Neural progenitor cell (in vitro differentiated cells): Measurements from ENCODE around the gene PRR32. TPM values are rescaled to one million over a fixed set of nuclear protein-coding genes. Genes with fewer than 3 reads are reported as not detected.

ENCODE experiments used
- DNase-seq: peaks from one replicate; pipeline ENCODE4 v3.0.0-alpha.2; 2016; ENCODE audit warnings: low spot score
- H2AFZ ChIP-seq: fragments of 200-600 bp; sonication (generic); replicated peaks from 2 replicates; pipeline ENCODE4 v1.6.1; 2016; ENCODE audit warnings: antibody characterized with exemption
- H3F3A ChIP-seq: fragments of 200-600 bp; sonication (generic); 2 replicates; pipeline ENCODE4 v1.6.1; 2016; ENCODE audit warnings: antibody characterized with exemption, low read depth
- H3K27ac ChIP-seq: fragments of 200-600 bp; sonication (generic); 2 replicates; pipeline ENCODE4 v1.5.1; 2016; ENCODE audit warnings: mild to moderate bottlenecking
- H3K27me3 ChIP-seq: fragments of 200-600 bp; sonication (generic); 2 replicates; pipeline ENCODE4 v1.6.1; 2016; ENCODE audit warnings: mild to moderate bottlenecking, moderate library complexity
- H3K36me3 ChIP-seq: fragments of 200-600 bp; sonication (generic); 2 replicates; pipeline ENCODE4 v1.5.1; 2016
- H3K4me1 ChIP-seq: fragments of 200-600 bp; sonication (generic); 2 replicates; pipeline ENCODE4 v1.6.1; 2016; ENCODE audit warnings: mixed run types
- H3K4me2 ChIP-seq: fragments of 200-600 bp; sonication (generic); 2 replicates; pipeline ENCODE4 v1.6.1; 2016
- H3K4me3 ChIP-seq: fragments of 200-600 bp; sonication (generic); 2 replicates; pipeline ENCODE4 v1.5.1; 2016
- H3K79me2 ChIP-seq: fragments of 200-600 bp; sonication (generic); 2 replicates; pipeline ENCODE4 v1.6.1; 2016; ENCODE audit warnings: low read depth
- H3K9ac ChIP-seq: fragments of 200-600 bp; sonication (generic); 2 replicates; pipeline ENCODE4 v1.6.1; 2016
- H3K9me3 ChIP-seq: fragments of 200-600 bp; sonication (generic); 2 replicates; pipeline ENCODE4 v1.5.1; 2016; ENCODE audit warnings: low read depth
- H4K20me1 ChIP-seq: fragments of 200-600 bp; sonication (generic); 2 replicates; pipeline ENCODE4 v1.6.1; 2016; ENCODE audit warnings: low read depth
- H3K27ac Mint-ChIP-seq: 3 replicates; pipeline ENCODE4 v1.8.0; 2021; ENCODE audit warnings: mixed read lengths
- H3K27me3 Mint-ChIP-seq: 2 replicates; pipeline ENCODE4 v1.8.0; 2022; ENCODE audit warnings: low read depth, mild to moderate bottlenecking, inconsistent platforms, moderate library complexity, mixed read lengths; ENCODE audit not compliant: insufficient read depth
- H3K36me3 Mint-ChIP-seq: 3 replicates; pipeline ENCODE4 v1.8.0; 2021; ENCODE audit warnings: mixed read lengths
- H3K4me1 Mint-ChIP-seq: 3 replicates; pipeline ENCODE4 v1.8.0; 2021; ENCODE audit warnings: mixed read lengths
- H3K4me3 Mint-ChIP-seq: 3 replicates; pipeline ENCODE4 v1.8.0; 2021; ENCODE audit warnings: mild to moderate bottlenecking, moderate library complexity, mixed read lengths
- H3K9me3 Mint-ChIP-seq: 3 replicates; pipeline ENCODE4 v1.8.0; 2020; ENCODE audit warnings: mixed read lengths
- EZH2 ChIP-seq: fragments of 200-600 bp; sonication (generic); IDR thresholded peaks from 2 replicates; pipeline ENCODE4 v1.6.1; 2017; ENCODE audit warnings: antibody characterized with exemption, mild to moderate bottlenecking, moderate library complexity
- EZH2phosphoT487 ChIP-seq: fragments of 200-600 bp; sonication (generic); IDR thresholded peaks from 2 replicates; pipeline ENCODE4 v1.6.1; 2017; ENCODE audit warnings: antibody characterized with exemption
- total RNA-seq: library from RNA; depleted of rRNA; stranded (reverse); fragments of >200 nt; gene quantifications from 2 replicates; pipeline ENCODE4 v1.2.3, GENCODE V29; 2015; ENCODE audit warnings: low replicate concordance
- TF ChIP-seq, protein P1 (sequence below): fragments of 200-600 bp; sonication (generic); IDR thresholded peaks from 2 replicates; pipeline ENCODE4 v1.5.1; 2017; ENCODE audit warnings: antibody characterized with exemption, mild to moderate bottlenecking

PRR32 gene
- total RNA-seq, 1 donor from 2014 or later, result not detected

- Histone ChIP-seq H4K20me1 (no peaks in the 10 kb centered on the region), H3F3A (no peaks in the 10 kb centered on the region), H3K4me3 (no peak overlapping the region), H3K27me3 (no peaks in the 10 kb centered on the region), H3K9ac (no peak overlapping the region), H3K9me3 (no peaks in the 10 kb centered on the region), H3K36me3 (no peaks in the 10 kb centered on the region), H3K4me1 (no peaks in the 10 kb centered on the region), H3K79me2 (no peaks in the 10 kb centered on the region), H3K27ac (no peak overlapping the region), H3K4me2 (no peak overlapping the region), H2AFZ (no peak overlapping the region)
- DNase-seq, result peak; percentile 10
- H3K27me3 Mint-ChIP-seq, result no peaks in the 10 kb centered on the region
- no peaks in the 10 kb centered on the region for H3K36me3 Mint-ChIP-seq
- H3K27ac Mint-ChIP-seq, result no peak overlapping the region
- peaks cover 2% of the 10 kb centered on the region for H3K4me1 Mint-ChIP-seq
- no peak overlapping the region for H3K4me3 Mint-ChIP-seq
- no peaks in the 10 kb centered on the region for H3K9me3 Mint-ChIP-seq
- TF ChIP-seq, protein P1, sequence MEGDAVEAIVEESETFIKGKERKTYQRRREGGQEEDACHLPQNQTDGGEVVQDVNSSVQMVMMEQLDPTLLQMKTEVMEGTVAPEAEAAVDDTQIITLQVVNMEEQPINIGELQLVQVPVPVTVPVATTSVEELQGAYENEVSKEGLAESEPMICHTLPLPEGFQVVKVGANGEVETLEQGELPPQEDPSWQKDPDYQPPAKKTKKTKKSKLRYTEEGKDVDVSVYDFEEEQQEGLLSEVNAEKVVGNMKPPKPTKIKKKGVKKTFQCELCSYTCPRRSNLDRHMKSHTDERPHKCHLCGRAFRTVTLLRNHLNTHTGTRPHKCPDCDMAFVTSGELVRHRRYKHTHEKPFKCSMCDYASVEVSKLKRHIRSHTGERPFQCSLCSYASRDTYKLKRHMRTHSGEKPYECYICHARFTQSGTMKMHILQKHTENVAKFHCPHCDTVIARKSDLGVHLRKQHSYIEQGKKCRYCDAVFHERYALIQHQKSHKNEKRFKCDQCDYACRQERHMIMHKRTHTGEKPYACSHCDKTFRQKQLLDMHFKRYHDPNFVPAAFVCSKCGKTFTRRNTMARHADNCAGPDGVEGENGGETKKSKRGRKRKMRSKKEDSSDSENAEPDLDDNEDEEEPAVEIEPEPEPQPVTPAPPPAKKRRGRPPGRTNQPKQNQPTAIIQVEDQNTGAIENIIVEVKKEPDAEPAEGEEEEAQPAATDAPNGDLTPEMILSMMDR, result no peak
- TF ChIP-seq EZH2, result no peak
- TF ChIP-seq EZH2phosphoT487, result no peak
Measured at GRCh38 chrX:126820700-126821420, 1.3 kb downstream of the PRR32 start.

GRCh38 chrX:126824338-126825007 lies 4.9 kb downstream of the PRR32 start:
- Mint-ChIP-seq H3K4me3 (no peak overlapping the region), H3K27ac (no peak overlapping the region), H3K27me3 (no peaks in the 10 kb centered on the region), H3K9me3 (no peaks in the 10 kb centered on the region), H3K4me1 (peaks cover 2% of the 10 kb centered on the region), H3K36me3 (no peaks in the 10 kb centered on the region)
- Histone ChIP-seq H2AFZ (no peak overlapping the region), H3K9ac (no peak overlapping the region), H3K4me3 (no peak overlapping the region), H3K9me3 (no peaks in the 10 kb centered on the region), H3K36me3 (no peaks in the 10 kb centered on the region), H3K27me3 (no peaks in the 10 kb centered on the region), H3K27ac (no peak overlapping the region), H3F3A (no peaks in the 10 kb centered on the region), H3K79me2 (no peaks in the 10 kb centered on the region), H4K20me1 (no peaks in the 10 kb centered on the region), H3K4me1 (no peaks in the 10 kb centered on the region), H3K4me2 (no peak overlapping the region)
- TF ChIP-seq, protein P1, result no peak
- TF ChIP-seq EZH2 (no peak), EZH2phosphoT487 (no peak)
- DNase-seq, result no peak

DNA sequence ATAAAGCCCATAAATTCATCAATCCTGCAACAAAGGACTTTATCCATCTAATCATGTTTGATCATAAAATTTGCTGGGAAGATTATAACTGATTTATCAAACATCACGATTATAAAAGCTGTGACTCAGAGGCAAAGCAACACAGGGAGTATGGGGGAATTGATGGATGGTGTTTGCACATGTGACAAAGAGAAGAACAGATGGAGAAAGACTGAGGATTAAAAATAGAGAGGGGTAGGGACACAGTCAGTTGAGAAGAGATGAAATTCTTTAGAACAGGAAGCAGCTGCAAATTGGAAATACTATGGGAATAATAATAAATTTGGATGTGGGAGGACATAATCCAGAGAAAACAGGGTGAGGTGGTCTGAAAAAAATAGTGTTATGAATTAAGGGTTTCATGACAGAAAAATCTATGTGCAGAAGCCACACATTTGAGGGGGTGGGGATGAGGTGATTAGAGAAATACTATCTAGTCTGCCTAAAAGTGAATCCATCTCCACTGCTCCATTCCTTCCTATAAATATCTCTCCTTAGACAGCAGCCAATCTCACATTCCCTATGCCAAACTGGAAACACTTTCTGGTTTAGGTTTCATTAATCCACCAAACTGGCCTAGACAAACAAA lies 6.2 kb downstream of the PRR32 start:
- Mint-ChIP-seq H3K4me1 (no peaks in the 10 kb centered on the region), H3K27me3 (no peaks in the 10 kb centered on the region), H3K4me3 (no peak overlapping the region), H3K27ac (no peak overlapping the region), H3K36me3 (no peaks in the 10 kb centered on the region), H3K9me3 (no peaks in the 10 kb centered on the region)
- Histone ChIP-seq H3F3A (no peaks in the 10 kb centered on the region), H3K36me3 (no peaks in the 10 kb centered on the region), H3K4me2 (no peak overlapping the region), H3K79me2 (no peaks in the 10 kb centered on the region), H3K9ac (no peak overlapping the region), H3K27me3 (no peaks in the 10 kb centered on the region), H4K20me1 (no peaks in the 10 kb centered on the region), H3K4me3 (no peak overlapping the region), H3K4me1 (no peaks in the 10 kb centered on the region), H3K9me3 (no peaks in the 10 kb centered on the region), H3K27ac (no peak overlapping the region), H2AFZ (no peak overlapping the region)
- no peak for TF ChIP-seq EZH2phosphoT487
- TF ChIP-seq EZH2, result no peak
- TF ChIP-seq, protein P1, result no peak
- DNase-seq, result no peak
